H1 (cell line): ENCODE data around the gene METTL25B. TPM values are rescaled to one million over a fixed set of nuclear protein-coding genes. Genes with fewer than 3 reads are reported as not detected.

Experiments used
- CTCF ChIA-PET: fragments of 300-600 bp; sonication (Branson Sonifier 250); formaldehyde crosslinking; loops from one replicate; lab custom pipeline; 2021; ENCODE audit not compliant: partially characterized antibody; lab: Charles Lee
- POLR2A ChIA-PET: fragments of 300-600 bp; sonication (Branson Sonifier 250); formaldehyde crosslinking; loops from one replicate; lab custom pipeline; 2021; ENCODE audit warnings: inconsistent platforms; ENCODE audit not compliant: partially characterized antibody; lab: Charles Lee
- DNase-seq, 2 experiments: peaks; one replicate each; pipeline versions ENCODE4 v3.0.0 to v3.0.0-alpha.2; 2010 to 2022; ENCODE audit warnings: low spot score in 2 of 2, low read depth in 1 of 2, mixed read lengths in 1 of 2
- FAIRE-seq: peaks from 2 replicates; lab custom pipeline; 2011; peaks lifted over from hg19 to GRCh38; lab: Jason Lieb, UNC
- H2AFZ ChIP-seq: 2 replicates; pipeline ENCODE4 v1.8.1; 2012; ENCODE audit warnings: low read length, inconsistent platforms
- H2AK5ac ChIP-seq: 2 replicates; pipeline ENCODE4 v1.6.1; 2013; ENCODE audit warnings: low read depth, low read length
- H2BK120ac ChIP-seq: replicated peaks from 2 replicates; pipeline ENCODE3; 2013; ENCODE audit warnings: low read depth, low read length, inconsistent platforms
- H2BK12ac ChIP-seq: 2 replicates; pipeline ENCODE4 v1.6.1; 2013; ENCODE audit warnings: low read depth, low read length
- H2BK15ac ChIP-seq: 2 replicates; pipeline ENCODE4 v1.6.1; 2013; ENCODE audit warnings: low read length
- H2BK20ac ChIP-seq: 2 replicates; pipeline ENCODE4 v1.6.1; 2013; ENCODE audit warnings: low read length
- H2BK5ac ChIP-seq: 2 replicates; pipeline ENCODE4 v1.6.1; 2013; ENCODE audit warnings: low read depth, low read length
- H3K14ac ChIP-seq: 2 replicates; pipeline ENCODE4 v1.6.1; 2013; ENCODE audit warnings: inconsistent platforms; ENCODE audit not compliant: insufficient read length
- H3K18ac ChIP-seq: 2 replicates; pipeline ENCODE4 v1.6.1; 2013; ENCODE audit warnings: low read length; ENCODE audit errors: extremely low read depth
- H3K23ac ChIP-seq: 2 replicates; pipeline ENCODE4 v1.6.1; 2013; ENCODE audit warnings: inconsistent platforms; ENCODE audit not compliant: insufficient read length
- H3K23me2 ChIP-seq: 2 replicates; pipeline ENCODE4 v1.6.1; 2013; ENCODE audit warnings: low read depth, low read length
- H3K27ac ChIP-seq: 2 replicates; pipeline ENCODE4 v1.6.1; 2011; ENCODE audit warnings: low read depth, low read length, inconsistent platforms
- H3K27me3 ChIP-seq, 4 experiments: replicated peaks in 1 of 4; 1 replicate in 1 of 4; 2 replicates in 3 of 4; pipeline versions ENCODE4 v1.6.1 to v1.8.1; 2011 to 2013; ENCODE audit warnings: low read length in 3 of 4, mild to moderate bottlenecking in 3 of 4, inconsistent platforms in 2 of 4, mixed read lengths in 2 of 4, moderate library complexity in 1 of 4; ENCODE audit not compliant: control insufficient read depth in 3 of 4, insufficient read depth in 3 of 4; ENCODE audit errors: extremely low read depth in 1 of 4
- H3K36me3 ChIP-seq, 4 experiments: 2 replicates each; pipeline versions ENCODE4 v1.6.1 to v1.8.1; 2011 to 2013; ENCODE audit warnings: mild to moderate bottlenecking in 4 of 4, low read length in 3 of 4, moderate library complexity in 2 of 4, control low read depth in 1 of 4, inconsistent platforms in 1 of 4; ENCODE audit not compliant: insufficient read depth in 4 of 4, control insufficient read depth in 2 of 4
- H3K4ac ChIP-seq: replicated peaks from 2 replicates; pipeline ENCODE3; 2013; ENCODE audit warnings: low read length, low read depth, mixed read lengths, inconsistent platforms; ENCODE audit not compliant: insufficient read length
- H3K4me1 ChIP-seq, 4 experiments: replicated peaks in 1 of 4; 1 replicate in 1 of 4; 2 replicates in 3 of 4; pipeline versions ENCODE4 v1.6.1 to v1.8.1; 2011 to 2013; ENCODE audit warnings: low read length in 3 of 4, inconsistent platforms in 2 of 4, mixed read lengths in 1 of 4; ENCODE audit not compliant: insufficient read depth in 4 of 4, control insufficient read depth in 3 of 4
- H3K4me2 ChIP-seq, 2 experiments: 2 replicates each; pipeline versions ENCODE4 v1.6.1 to v1.8.1; 2011 to 2013; ENCODE audit warnings: low read depth in 2 of 2, low read length in 2 of 2, control low read depth in 1 of 2, inconsistent platforms in 1 of 2, mild to moderate bottlenecking in 1 of 2; ENCODE audit not compliant: insufficient read depth in 1 of 2
- H3K4me3 ChIP-seq, 4 experiments: fragments of 200-600, 300-600 bp in 1 of 4; sonication (generic), shearing (Covaris generic), sonication (Bioruptor Twin) in 1 of 4; 2 replicates each; pipeline versions ENCODE4 v1.5.1 to v1.8.1; 2011 to 2016; ENCODE audit warnings: low read length in 4 of 4, low read depth in 3 of 4, control low read depth in 2 of 4, inconsistent platforms in 2 of 4, mild to moderate bottlenecking in 2 of 4, mixed read lengths in 1 of 4, moderate library complexity in 1 of 4; ENCODE audit not compliant: insufficient read depth in 2 of 4; ENCODE audit errors: extremely low read depth in 1 of 4
- H3K56ac ChIP-seq: replicated peaks from 2 replicates; pipeline ENCODE3; 2013; ENCODE audit warnings: low read depth, mild to moderate bottlenecking, mixed read lengths, low read length, inconsistent platforms; ENCODE audit not compliant: insufficient read length
- H3K79me1 ChIP-seq: 2 replicates; pipeline ENCODE4 v1.6.1; 2013; ENCODE audit warnings: low read depth, low read length, control low read depth
- H3K79me2 ChIP-seq, 2 experiments: 2 replicates each; pipeline versions ENCODE4 v1.6.1 to v1.8.1; 2012 to 2013; ENCODE audit warnings: low read length in 2 of 2, mild to moderate bottlenecking in 2 of 2, inconsistent platforms in 1 of 2; ENCODE audit not compliant: insufficient read depth in 2 of 2, control insufficient read depth in 1 of 2
- H3K9ac ChIP-seq, 4 experiments: replicated peaks in 1 of 4; 1 replicate in 1 of 4; 2 replicates in 3 of 4; pipeline versions ENCODE4 v1.6.1 to v1.8.1; 2011 to 2013; ENCODE audit warnings: low read depth in 3 of 4, low read length in 3 of 4, control low read depth in 2 of 4, mild to moderate bottlenecking in 2 of 4, moderate library complexity in 2 of 4, inconsistent platforms in 1 of 4; ENCODE audit errors: extremely low read depth in 1 of 4
- H3K9me3 ChIP-seq, 2 experiments: 2 replicates each; pipeline versions ENCODE4 v1.6.1 to v1.8.1; 2012 to 2013; ENCODE audit warnings: mild to moderate bottlenecking in 2 of 2, moderate library complexity in 2 of 2, control low read depth in 1 of 2, inconsistent platforms in 1 of 2, low read depth in 1 of 2, low read length in 1 of 2, mixed read lengths in 1 of 2; ENCODE audit not compliant: insufficient read depth in 2 of 2
- H4K20me1 ChIP-seq, 2 experiments: replicated peaks in 1 of 2; 2 replicates each; pipeline versions ENCODE3 to v1.8.1; 2011 to 2013; ENCODE audit warnings: inconsistent platforms in 2 of 2, low read length in 2 of 2, mild to moderate bottlenecking in 1 of 2; ENCODE audit not compliant: insufficient read depth in 2 of 2, control insufficient read depth in 1 of 2
- H4K5ac ChIP-seq: 2 replicates; pipeline ENCODE4 v1.6.1; 2013; ENCODE audit warnings: low read length, low read depth, mixed read lengths, inconsistent platforms; ENCODE audit not compliant: insufficient read length
- H4K8ac ChIP-seq: 2 replicates; pipeline ENCODE4 v1.8.0; 2013; ENCODE audit warnings: mild to moderate bottlenecking, moderate library complexity, low read length, inconsistent platforms; ENCODE audit not compliant: insufficient read depth; ENCODE audit errors: extremely low read depth
- H4K91ac ChIP-seq: replicated peaks from 2 replicates; pipeline ENCODE3; 2013; ENCODE audit warnings: low read length, mixed read lengths, inconsistent platforms; ENCODE audit not compliant: insufficient read length
- BCL11A ChIP-seq, 2 experiments: IDR thresholded peaks; one replicate each; pipeline ENCODE4 v1.6.1; 2011; ENCODE audit warnings: low read depth in 2 of 2, low read length in 2 of 2, mild to moderate bottlenecking in 2 of 2
- BRCA1 ChIP-seq: IDR thresholded peaks from 2 replicates; pipeline ENCODE4 v1.6.1; 2012; ENCODE audit warnings: low read depth, low read length, improper control_type of control experiment
- CBX8 ChIP-seq: fragments of 300-800, 300-1000 bp; sonication (generic); IDR thresholded peaks from 2 replicates; pipeline ENCODE4 v1.7.1; 2016; ENCODE audit warnings: low read depth, low read length, borderline replicate concordance
- CTCF ChIP-seq, 3 experiments: IDR thresholded peaks; 1 replicate in 2 of 3; 2 replicates in 1 of 3; pipeline versions ENCODE4 v1.5.1 to v1.6.1; 2011; ENCODE audit warnings: low read length in 3 of 3, mild to moderate bottlenecking in 3 of 3, inconsistent platforms in 2 of 3, low read depth in 1 of 3, moderate library complexity in 1 of 3; ENCODE audit not compliant: insufficient read depth in 1 of 3; ENCODE audit errors: control extremely low read depth in 1 of 3
- MAFK ChIP-seq: IDR thresholded peaks from 2 replicates; pipeline ENCODE4 v1.6.1; 2012; ENCODE audit warnings: low read depth, mild to moderate bottlenecking, improper control_type of control experiment, low read length
- WGBS, 2 experiments: shearing (Covaris generic) in 1 of 2; methylation state at CpG; one replicate each; pipeline versions ENCODE4 v1.1.6 to v1.1.7; 2013 to 2015; ENCODE audit warnings: low lambda C conversion rate in 2 of 2, mixed read lengths in 2 of 2, inconsistent platforms in 1 of 2, low coverage in 1 of 2, missing lambda C conversion rate in 1 of 2; ENCODE audit not compliant: insufficient replicate concordance in 2 of 2, insufficient coverage in 1 of 2, insufficient read length in 1 of 2; ENCODE audit errors: extremely low coverage in 1 of 2, missing lambda C conversion rate in 1 of 2; 5-methylcytosine and 5-hydroxymethylcytosine counted together
- long read RNA-seq, 2 experiments: library from RNA in 1 of 2; library from capped mRNA in 1 of 2; stranded (forward); transcript quantifications; one replicate each; pipeline ENCODE4 v2.0.0, GENCODE V29; 2021; ENCODE audit warnings: inconsistent platforms in 1 of 2
- polyA minus RNA-seq, 3 experiments: library from RNA; depleted of rRNA, polyadenylated mRNA; stranded (reverse); fragments of >200 nt; gene quantifications; 1 replicate in 2 of 3; 2 replicates in 1 of 3; pipeline ENCODE4 v1.2.3, GENCODE V29; 2011
- polyA plus RNA-seq, 7 experiments: library from polyadenylated mRNA; depleted of rRNA in 3 of 7; stranded (reverse) in 5 of 7; unstranded in 2 of 7; fragments of >200 nt in 5 of 7; fragments of 200-250 nt in 2 of 7; gene quantifications; 1 replicate in 5 of 7; 2 replicates in 1 of 7; 4 replicates in 1 of 7; pipeline versions ENCODE4 v1.2.1 to v1.2.3, GENCODE V29; 2011 to 2013; ENCODE audit warnings: missing spikeins in 2 of 7, mixed read lengths in 2 of 7
- total RNA-seq: library from RNA; stranded (reverse); fragmentation: NEBNext Ultra II Directional; extraction: Animal tissue kit (Norgen Biotek cat#: 25700); gene quantifications from 2 replicates; pipeline ENCODE4 v1.2.1, GENCODE V29; 2021

METTL25B gene
- total RNA-seq (28.4 and 31.8 TPM in 2 replicates), polyA plus RNA-seq (2011; rRNA removed) (30.1 and 43.1 TPM in 2 replicates), polyA minus RNA-seq (2011; rRNA and poly(A)+ RNA removed) (21.0 and 21.3 TPM in 2 replicates)
- 38.2 TPM for polyA plus RNA-seq (2011; cell fraction: cytosol; rRNA removed)
- 75.5 TPM for polyA plus RNA-seq (2011; cell fraction: nucleus; rRNA removed)
- 30.1 to 33.3 TPM (median 31.2 TPM) in 4 replicates for polyA plus RNA-seq (2012, experiment 1 of 2)
- polyA plus RNA-seq (2012, experiment 2 of 2): 29.8 TPM
- polyA plus RNA-seq (2013, experiment 1 of 2): 39.5 TPM
- 35.7 TPM for polyA plus RNA-seq (2013, experiment 2 of 2)
- 21.1 TPM for polyA minus RNA-seq (2011; cell fraction: cytosol; rRNA and poly(A)+ RNA removed)
- polyA minus RNA-seq (2011; cell fraction: nucleus; rRNA and poly(A)+ RNA removed): 19.6 TPM
- long read RNA-seq, experiment 1, partial matches to known transcripts: 2 of 9 reads
- long read RNA-seq, experiment 1, other reads (novel, unspliced or antisense): 5 of 9 reads
- long read RNA-seq, experiment 2, partial matches to known transcripts: 0 of 6 reads
- long read RNA-seq, experiment 2, other reads (novel, unspliced or antisense): 4 of 6 reads

- peak within 1 kb of the TSS; percentile 89 to 95 (median 92) for H3K9ac ChIP-seq
- H2BK20ac ChIP-seq: no peak within 1 kb of the TSS
- no peak within 1 kb of the TSS for H3K56ac ChIP-seq
- H2AK5ac ChIP-seq: peak within 1 kb of the TSS; percentile 2
- no peak for FAIRE-seq
- H3K23me2 ChIP-seq: peaks cover 8% of the 10 kb centered on the region
- no peaks in the 10 kb centered on the region for H3K9me3 ChIP-seq
- peak within 1 kb of the TSS; percentile 94 for H4K8ac ChIP-seq
- H2AFZ ChIP-seq: no peak within 1 kb of the TSS
- peaks cover 9% of the 10 kb centered on the region for H3K79me1 ChIP-seq
- no peak within 1 kb of the TSS; the same call in 1 of the 2 replicates for H2BK15ac ChIP-seq
- POLR2A ChIA-PET: interaction anchor here (0.7 to 13.3 kb wide), 20 partner anchors 9 to 171 kb away, joined by 3 to 214 read pairs (median 7); partner anchors contain the start of genes CRABP2, HDGF, MRPL24 and NES
- no peak within 1 kb of the TSS for H2BK120ac ChIP-seq
- peak within 1 kb of the TSS; percentile 83 to 100 (median 94) for H3K4me3 ChIP-seq
- peak within 1 kb of the TSS; percentile 89 for H3K27ac ChIP-seq
- H3K14ac ChIP-seq: no peak within 1 kb of the TSS
- peak in 1 of 2 experiments; percentile 88 for DNase-seq
- H3K36me3 ChIP-seq: peaks cover 9 to 18% (median 16%) of the 10 kb centered on the region in 4 experiments
- peaks cover 22 to 69% of the 10 kb centered on the region in 2 experiments for H3K79me2 ChIP-seq
- peak within 1 kb of the TSS; percentile 13; the same call in 1 of the 2 replicates for H2BK12ac ChIP-seq
- WGBS, 2 experiments: 1% methylated on average over 46 of the region's 46 CpGs; no CpG with 5 or more reads in 1 of the 2 experiments
- H4K20me1 ChIP-seq: peaks cover 21 to 31% of the 10 kb centered on the region in 2 experiments
- 0 out of 2 replicates have a peak within 1 kb of the TSS, but pooled peaks have one; percentile 20 for H3K18ac ChIP-seq
- no peaks in the 10 kb centered on the region for H3K27me3 ChIP-seq
- H3K4me1 ChIP-seq: peaks cover 0 to 23% (median 18%) of the 10 kb centered on the region in 4 experiments; a peak in 6 of 7 replicates
- CTCF ChIA-PET: interaction anchor here (0.6 to 65.2 kb wide), 27 partner anchors 8 to 199 kb away, joined by 3 to 4284 read pairs (median 4); partner anchors contain the start of genes CRABP2, HAPLN2, HDGF and INSRR
- H4K5ac ChIP-seq: peak within 1 kb of the TSS; percentile 75
- H3K23ac ChIP-seq: no peak within 1 kb of the TSS
- peak within 1 kb of the TSS; percentile 25 for H4K91ac ChIP-seq
- peak within 1 kb of the TSS; percentile 67 for H2BK5ac ChIP-seq
- no peak within 1 kb of the TSS for H3K4ac ChIP-seq
- H3K4me2 ChIP-seq: peak within 1 kb of the TSS; percentile 92 to 97
- TF ChIP-seq BRCA1 (no peak), BCL11A (IDR thresholded peaks at IDR 0.05; ENCODE audit: low read depth in 2 of 2, low read length in 2 of 2) (no peak), CTCF (IDR thresholded peaks at IDR 0.05; ENCODE audit: control extremely low read depth in 1 of 3, insufficient read depth in 1 of 3, low read depth in 1 of 3, low read length in 3 of 3) (no peak), MAFK (no peak), CBX8 (no peak)
Observed at GRCh38 chr1:156727926-156728598, at the start of gene METTL25B. Gene METTL25B (plus strand): TSS chr1:156728469. CDS start chr1:156729105, 636 bp downstream.
